Activated CD8-positive, alpha-beta T cell treated with anti-CD3 and anti-CD28 coated beads for 36 hours (primary cell): ENCODE results near the gene NCOR1. TPM values are rescaled to one million over a fixed set of nuclear protein-coding genes. Genes with fewer than 3 reads are reported as not detected.
"Not testable (repeated sequence)": the region's sequence is repeated elsewhere in the genome, so short reads cannot be mapped to it uniquely, and the experiment has no call there.

Experiments
- ATAC-seq: fragments of 200-7000 bp; cut with Tn5 transposase; one replicate; pipeline ENCODE4 v1.10.0; 2021; ENCODE audit warnings: mild to moderate bottlenecking, moderate library complexity
- CTCF ChIA-PET: fragments of 350-600 bp; sonication (Branson Sonifier 250); formaldehyde crosslinking; loops from one replicate; lab custom pipeline; 2021; ENCODE audit warnings: antibody characterized with exemption; lab: Charles Lee
- POLR2A ChIA-PET: fragments of 350-600 bp; sonication (Branson Sonifier 250); formaldehyde crosslinking; loops from one replicate; lab custom pipeline; 2021; ENCODE audit warnings: antibody characterized with exemption; lab: Charles Lee
- DNase-seq: peaks from one replicate; pipeline ENCODE4 v3.0.0-alpha.2; 2020
- H3K27ac Mint-ChIP-seq: one replicate; pipeline ENCODE4 v1.8.0; 2021; ENCODE audit warnings: mild to moderate bottlenecking, mixed read lengths
- H3K27me3 Mint-ChIP-seq: one replicate; pipeline ENCODE4 v1.8.0; 2021; ENCODE audit warnings: mixed read lengths
- H3K36me3 Mint-ChIP-seq: one replicate; pipeline ENCODE4 v1.8.0; 2021; ENCODE audit warnings: low read depth, mixed read lengths
- H3K4me1 Mint-ChIP-seq: one replicate; pipeline ENCODE4 v1.8.0; 2021; ENCODE audit warnings: low read depth, mixed read lengths
- H3K4me3 Mint-ChIP-seq: one replicate; pipeline ENCODE4 v1.8.0; 2021; ENCODE audit warnings: mild to moderate bottlenecking, moderate library complexity, mixed read lengths
- H3K9me3 Mint-ChIP-seq: one replicate; pipeline ENCODE4 v1.8.0; 2021; ENCODE audit warnings: mixed read lengths
- CTCF ChIP-seq: fragments of 200-600 bp; IDR thresholded peaks from one replicate; pipeline ENCODE4 v1.8.0; 2022; ENCODE audit warnings: antibody characterized with exemption, mild to moderate bottlenecking
- intact Hi-C: fragments of 100-400 bp; cut with micrococcal nuclease; formaldehyde crosslinking; loops from one replicate; pipeline ENCODE4 v1.10.0; 2022
- total RNA-seq, 2 experiments: library from RNA; stranded (reverse); gene quantifications; one replicate each; pipeline ENCODE4 v1.2.3, GENCODE V29; 2021

Gene NCOR1
- total RNA-seq, 2 experiments from 2014 or later = 123 TPM

- DNase-seq (no peak), ATAC-seq (no peak)
- no peaks in the 10 kb centered on the region for H3K9me3 Mint-ChIP-seq
- intact Hi-C loops = no loop called here
- H3K4me1 Mint-ChIP-seq = peaks cover 25% of the 10 kb centered on the region
- CTCF ChIA-PET = no interaction called here
- no peak overlapping the region for H3K4me3 Mint-ChIP-seq
- H3K27ac Mint-ChIP-seq = no peak overlapping the region
- H3K27me3 Mint-ChIP-seq = no peaks in the 10 kb centered on the region
- POLR2A ChIA-PET = no interaction called here
- H3K36me3 Mint-ChIP-seq = peaks cover 14% of the 10 kb centered on the region
- no peak for TF ChIP-seq CTCF
Measured at GRCh38 chr17:16178836-16179235, 36.5 kb downstream of the NCOR1 start.

- no peak overlapping the region for H3K4me3 Mint-ChIP-seq
- peaks cover 13% of the 10 kb centered on the region for H3K36me3 Mint-ChIP-seq
- intact Hi-C loops = no loop called here
- ChIA-PET POLR2A (no interaction called here), CTCF (no interaction called here)
- TF ChIP-seq CTCF = no peak
- no peak overlapping the region for H3K27ac Mint-ChIP-seq
- DNase-seq = no peak
- peaks cover 13% of the 10 kb centered on the region for H3K4me1 Mint-ChIP-seq
- no peaks in the 10 kb centered on the region for H3K27me3 Mint-ChIP-seq
- no peaks in the 10 kb centered on the region for H3K9me3 Mint-ChIP-seq
- ATAC-seq = no peak
Measured at GRCh38 chr17:16171613-16172012, 43.7 kb downstream of the NCOR1 start.

DNA sequence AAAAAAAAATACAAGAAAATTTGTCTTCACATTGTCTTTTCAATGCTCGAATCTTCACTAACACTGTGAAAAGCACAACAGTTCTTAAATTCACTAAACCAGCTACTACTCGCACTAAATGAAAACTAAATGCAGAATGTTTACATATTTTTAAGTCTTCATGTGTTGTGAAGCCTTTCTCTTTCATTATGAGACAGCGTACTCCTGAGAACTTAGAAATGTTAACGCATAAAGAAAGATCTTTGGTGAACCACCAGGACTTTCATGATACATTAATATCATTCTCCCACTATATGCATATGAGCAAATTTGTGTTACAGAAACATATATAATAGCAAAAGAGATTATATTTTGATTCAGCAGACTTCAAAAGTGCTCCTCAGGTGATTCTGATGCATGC lies 48.6 kb downstream of the NCOR1 start:
- H3K4me3 Mint-ChIP-seq, H3K9me3 Mint-ChIP-seq, DNase-seq, intact Hi-C loops, ATAC-seq, CTCF ChIA-PET, H3K27me3 Mint-ChIP-seq: not testable (repeated sequence)
- Mint-ChIP-seq H3K4me1 (peaks cover 15% of the 10 kb centered on the region), H3K27ac (peak overlapping the region; percentile 20), H3K36me3 (peaks cover 26% of the 10 kb centered on the region)
- POLR2A ChIA-PET = interaction anchor here (1.1 kb wide), 1 partner anchor 48 kb away, joined by 4 read pairs; no protein-coding TSS in a partner anchor

DNA sequence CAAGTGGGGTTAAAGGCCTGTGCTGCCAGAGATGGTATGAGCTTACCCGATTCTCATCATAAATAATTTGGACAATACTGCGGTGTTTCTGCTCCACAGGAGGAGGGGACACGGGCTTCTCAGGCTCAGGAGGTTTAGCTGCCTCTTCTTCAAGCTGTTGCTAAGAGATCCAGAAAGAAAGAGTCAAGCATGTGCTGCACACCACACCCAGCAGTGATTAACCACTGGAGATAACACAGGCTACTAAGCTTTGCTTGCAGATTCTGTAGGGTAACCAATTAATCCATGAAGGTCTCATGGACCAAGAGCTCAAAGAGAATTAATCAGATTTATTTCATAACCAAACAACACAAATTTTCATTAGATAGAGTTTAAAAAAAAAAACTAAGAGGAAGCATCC lies 56.6 kb downstream of the NCOR1 start:
- ChIA-PET POLR2A (no interaction called here), CTCF (interaction anchor here (0.7 kb wide), 1 partner anchor 28 kb away, joined by 3 read pairs; no protein-coding TSS in a partner anchor)
- no peaks in the 10 kb centered on the region for H3K9me3 Mint-ChIP-seq
- no peak overlapping the region for H3K27ac Mint-ChIP-seq
- intact Hi-C loops = no loop called here
- peaks cover 33% of the 10 kb centered on the region for H3K36me3 Mint-ChIP-seq
- TF ChIP-seq CTCF = no peak
- no peak for ATAC-seq
- H3K4me1 Mint-ChIP-seq = peaks cover 2% of the 10 kb centered on the region
- H3K27me3 Mint-ChIP-seq = no peaks in the 10 kb centered on the region
- no peak overlapping the region for H3K4me3 Mint-ChIP-seq
- DNase-seq = no peak

DNA sequence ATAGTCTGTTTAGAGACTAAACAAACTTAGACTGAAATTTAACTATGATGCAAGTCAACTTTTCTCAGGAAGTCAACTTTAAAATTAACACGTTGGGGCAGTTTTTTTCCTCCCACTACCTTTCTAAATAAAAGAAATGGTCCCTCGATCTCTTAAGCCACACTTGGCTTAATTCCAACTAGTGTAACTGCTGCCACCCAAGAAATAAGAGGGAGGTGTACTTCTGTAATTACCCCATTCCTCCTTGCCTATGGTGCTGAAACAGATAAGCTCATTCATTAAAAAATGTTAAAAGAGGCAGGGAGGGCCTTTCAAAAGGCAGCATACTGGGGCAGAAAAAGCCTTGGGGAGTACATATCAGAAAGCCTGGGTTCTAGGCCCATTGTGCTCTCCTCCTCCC lies 59.8 kb downstream of the NCOR1 start:
- CTCF ChIA-PET = no interaction called here
- Mint-ChIP-seq H3K4me3 (no peak overlapping the region), H3K27me3 (no peaks in the 10 kb centered on the region), H3K9me3 (no peaks in the 10 kb centered on the region), H3K27ac (no peak overlapping the region), H3K4me1 (no peaks in the 10 kb centered on the region), H3K36me3 (peaks cover 41% of the 10 kb centered on the region)
- DNase-seq (no peak), ATAC-seq (no peak)
- intact Hi-C loops = no loop called here
- no peak for TF ChIP-seq CTCF
- POLR2A ChIA-PET = no interaction called here

DNA sequence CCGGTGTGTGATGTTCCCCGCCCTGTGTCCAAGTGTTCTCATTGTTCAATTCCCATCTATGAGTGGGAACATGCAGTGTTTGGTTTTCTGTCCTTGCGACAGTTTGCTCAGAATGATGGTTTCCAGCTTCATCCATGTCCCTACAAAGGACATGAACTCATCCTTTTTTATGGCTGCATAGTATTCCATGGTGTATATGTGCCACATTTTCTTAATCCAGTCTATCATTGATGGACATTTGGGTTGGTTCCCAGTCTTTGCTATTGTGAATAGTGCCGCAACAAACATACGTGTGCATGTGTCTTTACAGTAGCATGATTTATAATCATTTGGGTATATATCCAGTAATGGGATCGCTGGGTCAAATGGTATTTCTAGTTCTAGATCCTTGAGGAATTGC lies 63.0 kb downstream of the NCOR1 start:
- H3K27me3 Mint-ChIP-seq, DNase-seq, H3K4me1 Mint-ChIP-seq, intact Hi-C loops, H3K9me3 Mint-ChIP-seq, H3K27ac Mint-ChIP-seq, CTCF ChIA-PET, H3K4me3 Mint-ChIP-seq, POLR2A ChIA-PET, ATAC-seq: not testable (repeated sequence)
- peaks cover 46% of the 10 kb centered on the region for H3K36me3 Mint-ChIP-seq
